SH-SY5Y (cell line): ENCODE measurements around the gene LRRC56.

Source experiments
- GATA2 ChIP-seq: IDR thresholded peaks from 2 replicates; pipeline ENCODE4 v1.6.1; 2011; ENCODE audit warnings: mild to moderate bottlenecking, low read depth, low read length
- GATA3 ChIP-seq: IDR thresholded peaks from 2 replicates; pipeline ENCODE4 v1.6.1; 2011; ENCODE audit warnings: low read depth, mild to moderate bottlenecking, low read length, moderate library complexity

- TF ChIP-seq GATA2, result no peak
- TF ChIP-seq GATA3, result no peak
These were observed 47.0 kb upstream of the LRRC56 start for GRCh38 chr11:490186-490929.
